Stimulated activated CD8-positive, alpha-beta memory T cell treated with anti-CD3 and anti-CD28 coated beads, Interleukin-15, amount 100 ng/mL, for 48 hours (primary cell): Measurements from ENCODE around the gene OAS2.
"Not testable (repeated sequence)": the region's sequence is repeated elsewhere in the genome, so short reads cannot be mapped to it uniquely, and the experiment has no call there.

ENCODE experiments used
- DNase-seq, 2 donors: peaks; one replicate each; pipeline ENCODE4 v3.0.0-alpha.2; 2020; ENCODE audit warnings: low read depth in 2 of 2

The OAS2 gene

GRCh38 chr12:112948806-112949205 lies 29.5 kb upstream of the OAS2 start:
- DNase-seq: no peak

GRCh38 chr12:112950701-112951100 lies 27.6 kb upstream of the OAS2 start:
- no peak for DNase-seq

- DNase-seq: not testable (repeated sequence)
These were observed 21.2 kb upstream of the OAS2 start for GRCh38 chr12:112957125-112957524.

GRCh38 chr12:112961074-112961473 lies 17.2 kb upstream of the OAS2 start:
- DNase-seq: no peak

- no peak for DNase-seq
These were observed 16.8 kb upstream of the OAS2 start for GRCh38 chr12:112961536-112961935.

- DNase-seq: no peak
These were observed 15.8 kb upstream of the OAS2 start for GRCh38 chr12:112962561-112962960.

GRCh38 chr12:112963227-112963861 lies 15.0 kb upstream of the OAS2 start:
- DNase-seq: no peak

GRCh38 chr12:112964067-112964670 lies 14.2 kb upstream of the OAS2 start:
- DNase-seq: no peak

GRCh38 chr12:112964915-112965314 lies 13.4 kb upstream of the OAS2 start:
- no peak for DNase-seq

- no peak for DNase-seq
These were observed 12.7 kb upstream of the OAS2 start for GRCh38 chr12:112965643-112966042.

- DNase-seq: no peak
These were observed 11.0 kb upstream of the OAS2 start for GRCh38 chr12:112967306-112967705.

GRCh38 chr12:112967858-112968257 lies 10.5 kb upstream of the OAS2 start:
- no peak for DNase-seq

- DNase-seq: no peak
These were observed 8.6 kb upstream of the OAS2 start for GRCh38 chr12:112969547-112970306.

GRCh38 chr12:112970391-112970790 lies 7.9 kb upstream of the OAS2 start:
- no peak for DNase-seq

GRCh38 chr12:112971248-112971647 lies 7.1 kb upstream of the OAS2 start:
- DNase-seq: no peak

- no peak for DNase-seq
These were observed 5.1 kb upstream of the OAS2 start for GRCh38 chr12:112973011-112973735.

- DNase-seq: no peak
These were observed 4.5 kb upstream of the OAS2 start for GRCh38 chr12:112973818-112974231.

- DNase-seq: no peak
These were observed 3.4 kb upstream of the OAS2 start for GRCh38 chr12:112974904-112975303.

GRCh38 chr12:112977139-112977538 lies 1.2 kb upstream of the OAS2 start:
- no peak for DNase-seq

- DNase-seq: no peak
These were observed 678 bp upstream of the OAS2 start for GRCh38 chr12:112977641-112978040.

GRCh38 chr12:112979041-112979680 lies 842 bp downstream of the OAS2 start:
- no peak for DNase-seq
